ENCODE measurements around the gene GLCE.

Gene GLCE

DNA sequence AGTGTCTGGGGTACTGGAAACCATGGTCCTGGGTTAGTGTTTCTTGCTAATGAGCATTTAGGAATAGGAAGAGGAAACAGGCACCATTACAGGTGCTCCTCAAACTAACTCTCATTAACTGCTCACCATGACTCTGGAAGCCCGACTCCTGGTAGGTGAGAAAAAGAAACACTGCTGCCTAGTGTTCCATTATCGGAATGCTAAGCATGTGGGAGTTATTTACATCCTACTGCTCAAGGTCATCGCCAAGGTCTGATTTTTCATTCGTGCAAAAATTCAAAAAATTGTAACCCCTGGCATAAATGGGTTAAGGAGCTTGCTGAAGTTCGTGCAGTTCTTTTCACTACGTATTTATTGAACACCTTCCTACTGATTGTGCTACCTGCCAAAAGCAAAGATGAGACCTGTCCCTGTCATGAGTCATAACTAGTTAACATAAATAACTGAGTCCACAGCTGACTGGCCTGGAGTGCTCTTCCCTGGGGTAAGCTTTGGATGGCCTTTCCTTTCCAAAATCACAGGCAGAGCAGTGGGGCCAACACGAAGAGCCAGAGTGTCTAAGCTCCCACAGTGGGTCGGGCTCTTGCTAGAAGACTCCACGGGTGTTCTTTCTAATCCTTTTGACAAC lies 115.6 kb downstream of the GLCE start (continued):
- no peak for TF ChIP-seq CSRNP3 (CRISPR knock-in tag; IDR thresholded peaks at IDR 0.05)

GRCh38 chr15:69277316-69277715 lies 116.9 kb downstream of the GLCE start:
- no peak for ATAC-seq
- TF ChIP-seq GLIS3 (CRISPR knock-in tag; IDR thresholded peaks at IDR 0.05), result no peak
- TF ChIP-seq CSRNP3 (CRISPR knock-in tag; IDR thresholded peaks at IDR 0.05), result no peak
- no peak for TF ChIP-seq ZFP3 (CRISPR knock-in tag; IDR thresholded peaks at IDR 0.05)
- no peak for TF ChIP-seq TOX (CRISPR knock-in tag; IDR thresholded peaks at IDR 0.05; ENCODE audit: borderline replicate concordance)
- TF ChIP-seq ZNF70 (CRISPR knock-in tag; IDR thresholded peaks at IDR 0.05), result no peak
- no peak for TF ChIP-seq ZC3H10 (CRISPR knock-in tag; IDR thresholded peaks at IDR 0.05)
- no peak for TF ChIP-seq PATZ1 (CRISPR knock-in tag; IDR thresholded peaks at IDR 0.05; ENCODE audit: borderline replicate concordance)
- TF ChIP-seq ISL1 (CRISPR knock-in tag; IDR thresholded peaks at IDR 0.05), result no peak
- no peak for TF ChIP-seq RARB (CRISPR knock-in tag; IDR thresholded peaks at IDR 0.05)
- no peak for TF ChIP-seq TCF4 (CRISPR knock-in tag; IDR thresholded peaks at IDR 0.05; ENCODE audit: borderline replicate concordance)
- TF ChIP-seq ARNTL (CRISPR knock-in tag; IDR thresholded peaks at IDR 0.05; ENCODE audit: borderline replicate concordance, low read depth), result no peak
- TF ChIP-seq SNAI2 (CRISPR knock-in tag; IDR thresholded peaks at IDR 0.05), result no peak
- no peak for TF ChIP-seq ESRRG (CRISPR knock-in tag; IDR thresholded peaks at IDR 0.05)

- TF ChIP-seq ISL1 (CRISPR knock-in tag; IDR thresholded peaks at IDR 0.05) (no peak), ZFP3 (CRISPR knock-in tag; IDR thresholded peaks at IDR 0.05) (no peak), ZNF8 (CRISPR knock-in tag; IDR thresholded peaks at IDR 0.05) (no peak), SNAI2 (CRISPR knock-in tag; IDR thresholded peaks at IDR 0.05) (no peak), CSDC2 (CRISPR knock-in tag; IDR thresholded peaks at IDR 0.05) (no peak), ZC3H10 (CRISPR knock-in tag; IDR thresholded peaks at IDR 0.05) (no peak), CREB5 (CRISPR knock-in tag; IDR thresholded peaks at IDR 0.05; ENCODE audit: low read depth) (no peak)
- no peak for ATAC-seq
These were observed 119.2 kb downstream of the GLCE start for GRCh38 chr15:69279636-69280035.

- peak; percentile 51 for ATAC-seq
- TF ChIP-seq RARB (CRISPR knock-in tag; IDR thresholded peaks at IDR 0.05) (no peak), ZC3H10 (CRISPR knock-in tag; IDR thresholded peaks at IDR 0.05) (no peak), ZFP30 (CRISPR knock-in tag; IDR thresholded peaks at IDR 0.05) (no peak), BACH2 (CRISPR knock-in tag; IDR thresholded peaks at IDR 0.05; ENCODE audit: borderline replicate concordance) (no peak), CSRNP3 (CRISPR knock-in tag; IDR thresholded peaks at IDR 0.05) (no peak), PATZ1 (CRISPR knock-in tag; IDR thresholded peaks at IDR 0.05; ENCODE audit: borderline replicate concordance) (no peak), CSDC2 (CRISPR knock-in tag; IDR thresholded peaks at IDR 0.05) (no peak)
These were observed 120.3 kb downstream of the GLCE start for GRCh38 chr15:69280783-69281182.

Data from SK-N-SH treated with all-trans-retinoic acid at 6 μM for 48 hours (cell line).